ENCODE results near the gene CFAP77. TPM values are rescaled to one million over a fixed set of nuclear protein-coding genes. Genes with fewer than 3 reads are reported as not detected.

Gene CFAP77
- total and polyA plus RNA-seq, 7 donors, result not detected

DNA sequence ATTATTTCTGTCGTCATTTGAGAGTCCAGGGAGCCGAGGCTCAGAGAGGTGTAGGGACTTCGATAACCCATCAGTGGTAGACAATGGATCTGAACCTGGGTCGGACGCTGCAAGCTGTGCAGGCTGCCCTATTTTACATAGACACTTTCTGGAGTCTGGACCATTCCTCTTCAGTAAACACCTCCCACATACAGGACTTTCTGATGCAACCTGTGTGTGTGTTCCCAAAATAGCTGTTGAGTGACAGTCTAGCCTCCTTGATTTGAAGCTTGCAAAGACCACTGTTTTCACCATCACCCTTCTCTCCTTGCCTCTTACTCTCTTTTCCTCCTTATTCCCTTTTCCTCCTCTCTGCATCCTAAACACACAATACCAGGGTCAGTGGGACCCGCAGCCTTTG is 30.7 kb downstream of the CFAP77 start:
- TF ChIP-seq, protein P1, sequence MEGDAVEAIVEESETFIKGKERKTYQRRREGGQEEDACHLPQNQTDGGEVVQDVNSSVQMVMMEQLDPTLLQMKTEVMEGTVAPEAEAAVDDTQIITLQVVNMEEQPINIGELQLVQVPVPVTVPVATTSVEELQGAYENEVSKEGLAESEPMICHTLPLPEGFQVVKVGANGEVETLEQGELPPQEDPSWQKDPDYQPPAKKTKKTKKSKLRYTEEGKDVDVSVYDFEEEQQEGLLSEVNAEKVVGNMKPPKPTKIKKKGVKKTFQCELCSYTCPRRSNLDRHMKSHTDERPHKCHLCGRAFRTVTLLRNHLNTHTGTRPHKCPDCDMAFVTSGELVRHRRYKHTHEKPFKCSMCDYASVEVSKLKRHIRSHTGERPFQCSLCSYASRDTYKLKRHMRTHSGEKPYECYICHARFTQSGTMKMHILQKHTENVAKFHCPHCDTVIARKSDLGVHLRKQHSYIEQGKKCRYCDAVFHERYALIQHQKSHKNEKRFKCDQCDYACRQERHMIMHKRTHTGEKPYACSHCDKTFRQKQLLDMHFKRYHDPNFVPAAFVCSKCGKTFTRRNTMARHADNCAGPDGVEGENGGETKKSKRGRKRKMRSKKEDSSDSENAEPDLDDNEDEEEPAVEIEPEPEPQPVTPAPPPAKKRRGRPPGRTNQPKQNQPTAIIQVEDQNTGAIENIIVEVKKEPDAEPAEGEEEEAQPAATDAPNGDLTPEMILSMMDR (IDR thresholded peaks at IDR 0.05), result no peak
- intact Hi-C loops (cut with DNase I), result no loop called here
- Histone ChIP-seq H3K27ac (no peak overlapping the region), H3K9me3 (no peaks in the 10 kb centered on the region), H3K4me1 (no peaks in the 10 kb centered on the region), H3K27me3 (ENCODE audit: insufficient read depth in 3 of 3, low read length in 2 of 3) (peaks cover 0 to 71% (median 8%) of the 10 kb centered on the region in 3 donors), H3K36me3 (ENCODE audit: insufficient read depth in 1 of 2, low read depth in 1 of 2) (no peaks in the 10 kb centered on the region), H3K4me3 (no peak overlapping the region)
- WGBS, 3 donors, result 64 to 73% (median 71%) methylated on average over 6 of the region's 6 CpGs
- no peak for ATAC-seq
- no peak for DNase-seq

DNA sequence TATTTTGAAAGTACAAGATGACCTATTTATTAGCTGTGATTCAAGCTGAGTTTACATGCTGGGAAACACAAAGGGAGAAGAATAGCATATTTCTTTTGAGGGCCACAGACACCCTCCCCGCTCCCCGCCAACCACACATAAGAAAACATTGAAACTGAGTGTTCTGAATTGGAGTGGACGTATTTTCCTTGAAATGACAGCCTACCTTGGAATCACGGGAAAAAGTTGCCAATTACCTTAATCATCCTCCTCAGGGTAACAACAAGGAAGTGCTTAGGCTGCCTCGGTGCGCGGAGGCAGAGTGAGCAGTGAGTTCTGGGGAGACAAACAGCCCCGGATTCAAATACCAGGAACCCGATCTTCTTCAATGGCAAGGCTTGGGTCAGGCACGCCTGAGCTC is 31.4 kb downstream of the CFAP77 start:
- DNase-seq (no peak), ATAC-seq (no peak)
- Histone ChIP-seq H3K9me3 (no peaks in the 10 kb centered on the region), H3K36me3 (ENCODE audit: insufficient read depth in 1 of 2, low read depth in 1 of 2) (no peaks in the 10 kb centered on the region), H3K27ac (no peak overlapping the region), H3K27me3 (ENCODE audit: insufficient read depth in 3 of 3, low read length in 2 of 3) (peaks cover 0 to 71% (median 4%) of the 10 kb centered on the region in 3 donors), H3K4me1 (no peaks in the 10 kb centered on the region), H3K4me3 (no peak overlapping the region)
- TF ChIP-seq, protein P1 (IDR thresholded peaks at IDR 0.05), result no peak
- intact Hi-C loops (cut with DNase I), result no loop called here
- WGBS, 3 donors, result 37 to 40% (median 40%) methylated on average over 10 of the region's 10 CpGs

DNA sequence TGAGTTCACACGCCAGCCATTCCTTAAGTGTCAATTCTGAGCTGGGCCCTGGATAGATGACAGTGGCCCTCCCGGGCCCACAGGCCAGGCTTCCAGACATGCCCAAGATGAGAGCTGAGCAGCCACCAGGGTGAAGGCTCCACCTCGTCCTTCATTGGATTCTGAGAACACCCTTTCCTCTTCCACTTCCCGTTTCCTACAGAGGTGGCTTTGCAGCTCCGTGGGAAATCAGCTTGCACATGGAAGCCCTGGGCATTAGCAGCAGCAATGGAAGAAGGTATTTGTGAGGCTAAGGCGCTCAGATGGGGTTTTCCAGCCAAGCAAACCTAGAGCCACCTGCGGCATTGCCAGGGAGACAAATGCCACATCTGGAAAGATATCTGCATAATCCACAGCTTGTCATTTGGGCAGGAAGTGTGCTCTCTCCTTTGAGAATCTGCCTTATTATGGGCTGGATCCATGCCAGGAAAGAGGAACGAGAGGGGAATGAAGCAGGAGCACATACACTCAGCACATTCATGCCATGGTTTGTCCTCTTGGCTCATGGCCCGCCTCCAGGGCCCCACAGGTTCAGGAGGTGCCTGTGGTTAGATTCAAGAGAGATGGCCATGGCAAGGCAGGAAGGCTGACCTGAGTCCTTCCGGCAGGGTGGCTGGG is 34.1 kb downstream of the CFAP77 start:
- Histone ChIP-seq H3K4me1 (no peaks in the 10 kb centered on the region), H3K36me3 (ENCODE audit: insufficient read depth in 1 of 2, low read depth in 1 of 2) (no peaks in the 10 kb centered on the region), H3K27me3 (ENCODE audit: insufficient read depth in 3 of 3, low read length in 2 of 3) (peaks cover 0 to 68% (median 4%) of the 10 kb centered on the region in 3 donors), H3K4me3 (no peak overlapping the region), H3K9me3 (no peaks in the 10 kb centered on the region), H3K27ac (no peak overlapping the region)
- 45 to 53% (median 49%) methylated on average over 10 of the region's 10 CpGs for WGBS, 3 donors
- DNase-seq (no peak), ATAC-seq (no peak)
- TF ChIP-seq, protein P1 (IDR thresholded peaks at IDR 0.05), result no peak
- intact Hi-C loops (cut with DNase I), result no loop called here

DNA sequence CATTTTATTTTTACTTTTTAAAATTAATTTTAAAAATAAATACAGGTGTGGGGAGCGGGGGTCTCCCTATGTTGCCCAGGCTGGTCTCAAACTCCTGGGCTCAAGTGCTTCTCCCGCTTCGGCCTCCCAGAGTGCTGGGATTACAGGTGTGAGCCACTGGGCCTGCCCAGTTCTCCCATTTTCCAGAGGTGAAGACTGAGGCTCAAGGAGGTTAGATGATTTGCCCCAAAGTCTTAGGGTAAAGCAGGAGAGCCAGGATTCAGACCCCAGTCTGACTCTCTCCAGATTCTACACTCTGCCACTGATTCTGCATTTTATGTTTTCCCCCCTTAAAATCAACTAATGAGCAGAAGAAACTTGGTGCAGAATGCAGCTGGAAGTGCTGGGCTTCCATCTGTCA is 36.9 kb downstream of the CFAP77 start:
- WGBS, 3 donors, result 93 to 96% (median 93%) methylated on average over 3 of the region's 3 CpGs
- ATAC-seq (no peak), DNase-seq (no peak)
- no peaks in the 10 kb centered on the region for H3K9me3 ChIP-seq
- TF ChIP-seq, protein P1 (IDR thresholded peaks at IDR 0.05), result no peak
- H3K4me1 ChIP-seq, result no peaks in the 10 kb centered on the region
- H3K36me3 ChIP-seq (ENCODE audit: insufficient read depth in 1 of 2, low read depth in 1 of 2), result no peaks in the 10 kb centered on the region
- intact Hi-C loops (cut with DNase I), result no loop called here
- peaks cover 0 to 58% (median 4%) of the 10 kb centered on the region in 3 donors for H3K27me3 ChIP-seq (ENCODE audit: insufficient read depth in 3 of 3, low read length in 2 of 3)
- no peak overlapping the region for H3K27ac ChIP-seq
- H3K4me3 ChIP-seq, result no peak overlapping the region

DNA sequence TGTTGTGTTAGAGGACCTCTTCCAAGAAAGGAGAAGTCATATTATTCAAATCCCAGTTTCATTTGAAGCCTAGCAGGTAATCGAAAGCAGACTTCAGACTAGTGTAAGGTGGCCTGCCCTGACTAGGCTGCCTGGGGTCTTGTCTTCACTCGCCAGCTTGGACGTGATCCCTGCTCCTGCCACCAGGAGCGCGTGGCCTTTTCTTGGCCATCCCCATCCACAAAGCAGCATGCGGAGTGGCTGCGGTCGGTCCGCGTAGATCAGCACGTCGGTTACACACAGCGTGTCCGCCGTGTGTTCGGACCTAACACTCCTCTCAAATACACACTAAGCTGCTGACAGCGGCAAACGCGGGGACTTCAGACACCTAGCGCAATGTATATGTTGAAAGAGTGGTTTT is 37.3 kb downstream of the CFAP77 start:
- ATAC-seq, result no peak
- intact Hi-C loops (cut with DNase I), result no loop called here
- Histone ChIP-seq H3K27ac (no peak overlapping the region), H3K4me3 (no peak overlapping the region), H3K36me3 (ENCODE audit: insufficient read depth in 1 of 2, low read depth in 1 of 2) (no peaks in the 10 kb centered on the region), H3K9me3 (no peaks in the 10 kb centered on the region), H3K4me1 (no peaks in the 10 kb centered on the region), H3K27me3 (ENCODE audit: insufficient read depth in 3 of 3, low read length in 2 of 3) (peaks cover 0 to 54% (median 1%) of the 10 kb centered on the region in 3 donors)
- TF ChIP-seq, protein P1 (IDR thresholded peaks at IDR 0.05), result no peak
- no peak for DNase-seq
- WGBS, 3 donors, result 41 to 46% (median 43%) methylated on average over 20 of the region's 20 CpGs
